ENCODE data around the gene RNF44. TPM values are rescaled to one million over a fixed set of nuclear protein-coding genes. Genes with fewer than 3 reads are reported as not detected.

The RNF44 gene
- total and polyA plus RNA-seq, 7 experiments from 2014 or later = 3.3 to 305 (median 260) TPM

DNA sequence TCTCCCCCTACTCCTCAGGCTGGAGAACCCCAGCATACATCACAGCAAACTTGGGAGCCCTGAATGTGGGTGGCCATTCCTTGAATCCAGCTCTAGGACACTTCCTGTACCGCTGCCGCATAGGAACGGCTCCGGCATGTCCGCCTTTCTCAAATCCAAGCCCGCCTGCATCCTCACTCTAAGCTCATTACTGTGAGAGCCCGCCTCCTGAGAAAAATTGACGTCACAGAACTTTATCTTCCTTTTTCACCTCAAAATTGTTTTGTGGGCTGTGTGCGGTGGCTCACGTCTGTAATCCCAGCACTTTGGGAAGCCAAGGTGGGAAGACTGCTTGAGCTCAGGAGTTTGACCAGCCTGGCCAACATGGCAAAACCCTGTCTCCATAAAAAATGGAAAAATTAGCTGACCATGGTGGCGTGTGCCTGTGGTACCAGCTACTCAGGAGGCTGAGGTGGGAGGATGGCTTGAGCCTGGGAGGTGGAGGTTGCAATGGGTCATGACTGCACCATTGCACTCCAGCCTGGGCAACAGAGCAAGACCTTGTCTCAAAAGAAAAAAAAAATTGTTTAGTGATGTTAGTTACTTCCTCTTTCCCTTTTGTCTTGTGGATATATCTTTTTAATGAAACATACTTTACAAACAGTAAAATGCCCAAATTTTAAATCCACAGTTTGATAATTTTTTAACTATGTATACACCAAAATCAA lies 22.8 kb downstream of the RNF44 start:
- Mint-ChIP-seq H3K4me1 (peaks cover 8 to 28% (median 18%) of the 10 kb centered on the region in 7 donors), H3K4me3 (no peak overlapping the region), H3K27ac (peak overlapping the region in 3 of 9 donors; percentile 48 to 83 (median 78)), H3K36me3 (peaks cover 0 to 5% (median 0%) of the 10 kb centered on the region in 5 donors), H3K9me3 (no peaks in the 10 kb centered on the region), H3K27me3 (no peaks in the 10 kb centered on the region)
- DNase-seq (no peak), ATAC-seq (no peak)
- Histone ChIP-seq H3K27me3 (ENCODE audit: control insufficient read depth in 2 of 2, insufficient read depth in 2 of 2, low read length in 2 of 2) (no peaks in the 10 kb centered on the region), H3K36me3 (ENCODE audit: control insufficient read depth in 2 of 3, insufficient read depth in 3 of 3, low read length in 3 of 3) (no peaks in the 10 kb centered on the region), H3K4me3 (ENCODE audit: low read length) (no peak overlapping the region), H3K4me1 (ENCODE audit: control insufficient read depth in 2 of 2, insufficient read depth in 2 of 2, low read length in 2 of 2) (peaks cover 0 to 9% of the 10 kb centered on the region in 2 donors), H3K9me3 (ENCODE audit: control insufficient read depth in 2 of 3, low read length in 3 of 3) (no peaks in the 10 kb centered on the region), H3K27ac (ENCODE audit: low read depth, low read length) (no peak overlapping the region)
- POLR2A ChIA-PET = interaction anchor here (0.7 kb wide), 1 partner anchor 17 kb away, joined by 3 read pairs; no protein-coding TSS in a partner anchor
- CTCF ChIA-PET = interaction anchor here (0.6 kb wide), 1 partner anchor 90 kb away, joined by 4 read pairs; no protein-coding TSS in a partner anchor
- intact Hi-C loops (cut with micrococcal nuclease) = no loop called here

DNA sequence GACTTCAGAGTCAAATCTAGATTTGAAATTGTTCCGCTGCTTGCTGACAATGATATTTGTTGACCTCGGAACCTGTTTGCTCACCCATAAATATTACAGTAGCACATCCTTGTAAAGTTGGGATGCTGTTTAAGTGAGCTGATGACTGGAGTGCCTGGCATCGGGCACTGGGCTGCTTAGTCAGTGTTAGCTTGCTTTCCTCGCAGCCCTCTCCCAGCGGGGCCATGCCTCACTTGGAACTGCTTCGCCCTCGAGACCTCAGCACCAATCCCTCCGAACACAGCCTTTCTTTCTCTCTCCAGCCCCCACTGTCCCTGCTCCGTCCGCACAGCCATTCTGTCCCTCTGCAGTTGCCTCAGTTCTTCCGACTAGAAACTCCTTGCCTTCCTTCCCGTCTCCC lies 23.4 kb downstream of the RNF44 start:
- Histone ChIP-seq H3K27ac (ENCODE audit: low read depth, low read length) (no peak overlapping the region), H3K4me3 (ENCODE audit: low read length) (no peak overlapping the region), H3K9me3 (ENCODE audit: control insufficient read depth in 2 of 3, low read length in 3 of 3) (no peaks in the 10 kb centered on the region), H3K4me1 (ENCODE audit: control insufficient read depth in 2 of 2, insufficient read depth in 2 of 2, low read length in 2 of 2) (peaks cover 0 to 9% of the 10 kb centered on the region in 2 donors), H3K27me3 (ENCODE audit: control insufficient read depth in 2 of 2, insufficient read depth in 2 of 2, low read length in 2 of 2) (no peaks in the 10 kb centered on the region), H3K36me3 (ENCODE audit: control insufficient read depth in 2 of 3, insufficient read depth in 3 of 3, low read length in 3 of 3) (no peaks in the 10 kb centered on the region)
- Mint-ChIP-seq H3K4me1 (peaks cover 8 to 28% (median 18%) of the 10 kb centered on the region in 7 donors), H3K9me3 (no peaks in the 10 kb centered on the region), H3K36me3 (peaks cover 0 to 5% (median 0%) of the 10 kb centered on the region in 5 donors), H3K27ac (peak overlapping the region in 4 of 9 donors; percentile 34 to 83 (median 63)), H3K4me3 (no peak overlapping the region), H3K27me3 (no peaks in the 10 kb centered on the region)
- no peak for ATAC-seq
- intact Hi-C loops (cut with micrococcal nuclease) = no loop called here
- POLR2A ChIA-PET = interaction anchor here (0.6 to 0.7 kb wide), 2 partner anchors 18 to 61 kb away, joined by 3 read pairs; no protein-coding TSS in a partner anchor
- DNase-seq = no peak
- CTCF ChIA-PET = no interaction called here

GRCh38 chr5:176508603-176509002 lies 28.6 kb downstream of the RNF44 start:
- Mint-ChIP-seq H3K27me3 (no peaks in the 10 kb centered on the region), H3K36me3 (peaks cover 7 to 37% (median 26%) of the 10 kb centered on the region in 5 donors), H3K27ac (peak overlapping the region in 4 of 9 donors; percentile 26 to 71 (median 40)), H3K4me3 (no peak overlapping the region), H3K4me1 (peaks cover 0 to 8% (median 6%) of the 10 kb centered on the region in 7 donors), H3K9me3 (no peaks in the 10 kb centered on the region)
- no peak overlapping the region for H3K27ac ChIP-seq (ENCODE audit: low read depth, low read length)
- H3K36me3 ChIP-seq (ENCODE audit: control insufficient read depth in 2 of 3, insufficient read depth in 3 of 3, low read length in 3 of 3) = peaks cover 0 to 42% (median 0%) of the 10 kb centered on the region in 3 experiments
- H3K4me3 ChIP-seq (ENCODE audit: low read length) = no peak overlapping the region
- POLR2A ChIA-PET = interaction anchor here (1.1 to 1.8 kb wide), 2 partner anchors 29 to 34 kb away, joined by 3 to 5 read pairs; partner anchors contain the start of gene RNF44
- H3K9me3 ChIP-seq (ENCODE audit: control insufficient read depth in 2 of 3, low read length in 3 of 3) = no peaks in the 10 kb centered on the region
- DNase-seq (no peak), ATAC-seq (no peak)
- no peaks in the 10 kb centered on the region for H3K4me1 ChIP-seq (ENCODE audit: control insufficient read depth in 2 of 2, insufficient read depth in 2 of 2, low read length in 2 of 2)
- CTCF ChIA-PET = no interaction called here
- no peaks in the 10 kb centered on the region for H3K27me3 ChIP-seq (ENCODE audit: control insufficient read depth in 2 of 2, insufficient read depth in 2 of 2, low read length in 2 of 2)
- intact Hi-C loops (cut with micrococcal nuclease) = loop anchor here in 1 of 2 donors (5.0 kb wide), 1 partner anchor 34 kb away; no protein-coding TSS in a partner anchor

GRCh38 chr5:176507911-176508310 lies 29.3 kb downstream of the RNF44 start:
- Histone ChIP-seq H3K4me1 (ENCODE audit: control insufficient read depth in 2 of 2, insufficient read depth in 2 of 2, low read length in 2 of 2) (no peaks in the 10 kb centered on the region), H3K4me3 (ENCODE audit: low read length) (no peak overlapping the region), H3K27me3 (ENCODE audit: control insufficient read depth in 2 of 2, insufficient read depth in 2 of 2, low read length in 2 of 2) (no peaks in the 10 kb centered on the region), H3K27ac (ENCODE audit: low read depth, low read length) (no peak overlapping the region), H3K9me3 (ENCODE audit: control insufficient read depth in 2 of 3, low read length in 3 of 3) (no peaks in the 10 kb centered on the region), H3K36me3 (ENCODE audit: control insufficient read depth in 2 of 3, insufficient read depth in 3 of 3, low read length in 3 of 3) (peaks cover 0 to 42% (median 0%) of the 10 kb centered on the region in 3 experiments)
- POLR2A ChIA-PET = no interaction called here
- CTCF ChIA-PET = no interaction called here
- Mint-ChIP-seq H3K9me3 (no peaks in the 10 kb centered on the region), H3K36me3 (peaks cover 7 to 44% (median 26%) of the 10 kb centered on the region in 5 donors), H3K27ac (peak overlapping the region in 5 of 9 donors; percentile 36 to 75 (median 60)), H3K27me3 (no peaks in the 10 kb centered on the region), H3K4me3 (no peak overlapping the region), H3K4me1 (peaks cover 0 to 5% (median 4%) of the 10 kb centered on the region in 7 donors)
- no peak for ATAC-seq
- no peak for DNase-seq
- intact Hi-C loops (cut with micrococcal nuclease) = loop anchor here in 1 of 2 donors (2.0 to 5.0 kb wide), 2 partner anchors 17 to 34 kb away; no protein-coding TSS in a partner anchor

DNA sequence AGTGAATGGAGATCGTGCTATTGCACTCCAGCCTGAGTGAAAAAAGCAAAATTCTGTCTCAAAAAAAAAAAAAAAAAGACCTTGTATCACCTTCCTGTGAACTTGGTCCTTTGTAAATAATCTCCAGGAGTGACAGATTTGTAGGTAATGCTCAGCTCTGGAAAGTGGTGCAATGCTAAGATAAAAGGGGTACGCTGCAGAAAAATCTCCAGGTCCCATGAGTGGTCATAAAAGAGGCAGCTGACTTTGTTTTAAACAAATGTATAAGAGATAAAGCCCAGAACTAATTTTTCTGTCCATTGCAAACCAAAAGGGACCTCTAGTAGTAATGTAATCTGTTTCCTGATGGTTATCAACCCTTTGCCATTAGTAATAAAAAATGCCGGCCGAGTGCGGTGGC lies 33.7 kb downstream of the RNF44 start:
- Histone ChIP-seq H3K27me3 (ENCODE audit: control insufficient read depth in 2 of 2, insufficient read depth in 2 of 2, low read length in 2 of 2) (no peaks in the 10 kb centered on the region), H3K27ac (ENCODE audit: low read depth, low read length) (no peak overlapping the region), H3K4me3 (ENCODE audit: low read length) (no peak overlapping the region), H3K4me1 (ENCODE audit: control insufficient read depth in 2 of 2, insufficient read depth in 2 of 2, low read length in 2 of 2) (no peaks in the 10 kb centered on the region), H3K9me3 (ENCODE audit: control insufficient read depth in 2 of 3, low read length in 3 of 3) (no peaks in the 10 kb centered on the region), H3K36me3 (ENCODE audit: control insufficient read depth in 2 of 3, insufficient read depth in 3 of 3, low read length in 3 of 3) (peaks cover 0 to 82% (median 4%) of the 10 kb centered on the region in 3 experiments)
- ATAC-seq (no peak), DNase-seq (no peak)
- H3K4me1 Mint-ChIP-seq = peaks cover 0 to 8% (median 0%) of the 10 kb centered on the region in 7 donors
- ChIA-PET CTCF (interaction anchor here (1.2 kb wide), 1 partner anchor 55 kb away, joined by 3 read pairs; no protein-coding TSS in a partner anchor), POLR2A (interaction anchor here (0.6 kb wide), 1 partner anchor 40 kb away, joined by 6 read pairs; no protein-coding TSS in a partner anchor)
- peaks cover 15 to 66% (median 35%) of the 10 kb centered on the region in 5 donors for H3K36me3 Mint-ChIP-seq
- no peaks in the 10 kb centered on the region for H3K27me3 Mint-ChIP-seq
- H3K27ac Mint-ChIP-seq = peak overlapping the region in 1 of 9 donors; percentile 9
- no peak overlapping the region for H3K4me3 Mint-ChIP-seq
- intact Hi-C loops (cut with micrococcal nuclease) = no loop called here
- H3K9me3 Mint-ChIP-seq = no peaks in the 10 kb centered on the region

- intact Hi-C loops (cut with micrococcal nuclease) = no loop called here
- POLR2A ChIA-PET = interaction anchor here (0.8 to 1.0 kb wide), 2 partner anchors 12 to 36 kb away, joined by 3 to 4 read pairs; no protein-coding TSS in a partner anchor
- H3K27ac Mint-ChIP-seq = no peak overlapping the region
Observed at GRCh38 chr5:176501333-176501732, 35.9 kb downstream of the RNF44 start.

More at GRCh38 chr5:176501333-176501732, 35.9 kb downstream of the RNF44 start:
- H3K36me3 ChIP-seq (ENCODE audit: control insufficient read depth in 2 of 3, insufficient read depth in 3 of 3, low read length in 3 of 3) = peaks cover 3 to 84% (median 10%) of the 10 kb centered on the region in 3 experiments
- no peaks in the 10 kb centered on the region for H3K9me3 Mint-ChIP-seq
- no peaks in the 10 kb centered on the region for H3K27me3 ChIP-seq (ENCODE audit: control insufficient read depth in 2 of 2, insufficient read depth in 2 of 2, low read length in 2 of 2)
- peaks cover 0 to 4% (median 0%) of the 10 kb centered on the region in 7 donors for H3K4me1 Mint-ChIP-seq
- ATAC-seq (no peak), DNase-seq (no peak)
- no peaks in the 10 kb centered on the region for H3K4me1 ChIP-seq (ENCODE audit: control insufficient read depth in 2 of 2, insufficient read depth in 2 of 2, low read length in 2 of 2)
- CTCF ChIA-PET = no interaction called here
- no peaks in the 10 kb centered on the region for H3K27me3 Mint-ChIP-seq
- no peak overlapping the region for H3K27ac ChIP-seq (ENCODE audit: low read depth, low read length)
- H3K4me3 Mint-ChIP-seq = no peak overlapping the region
- H3K4me3 ChIP-seq (ENCODE audit: low read length) = no peak overlapping the region
- peaks cover 20 to 66% (median 25%) of the 10 kb centered on the region in 5 donors for H3K36me3 Mint-ChIP-seq
- no peaks in the 10 kb centered on the region for H3K9me3 ChIP-seq (ENCODE audit: control insufficient read depth in 2 of 3, low read length in 3 of 3)
